Measurements from ENCODE around the gene ACAP3.

The ACAP3 gene

GRCh38 chr1:1303736-1304135, 4.0 kb downstream of the ACAP3 start:
- DNase-seq (ENCODE audit: low read depth in 1 of 2, low spot score in 1 of 2) = no peak

GRCh38 chr1:1302951-1303509, 4.7 kb downstream of the ACAP3 start:
- DNase-seq (ENCODE audit: low read depth in 1 of 2, low spot score in 1 of 2) = no peak
- Histone ChIP-seq H3K27ac (replicated peaks) (no peak overlapping the region), H3K4me3 (replicated peaks; ENCODE audit: insufficient read depth, low read length) (no peak overlapping the region), H3K27me3 (ENCODE audit: insufficient read depth, poor library complexity, severe bottlenecking) (no peaks in the 10 kb centered on the region)
- no peak for TF ChIP-seq SPI1 (IDR thresholded peaks at IDR 0.05; ENCODE audit: borderline replicate concordance, low read depth)
- no peak for TF ChIP-seq CTCF (IDR thresholded peaks at IDR 0.05; ENCODE audit: insufficient read depth, low read length)
- TF ChIP-seq POLR2AphosphoS5 (IDR thresholded peaks at IDR 0.05; ENCODE audit: low read depth) = no peak
- TF ChIP-seq REST (IDR thresholded peaks at IDR 0.05; ENCODE audit: insufficient replicate concordance, low read depth) = no peak
- no peak for TF ChIP-seq GABPA (IDR thresholded peaks at IDR 0.05; ENCODE audit: low read depth)

More at GRCh38 chr1:1303736-1304135, 4.0 kb downstream of the ACAP3 start:
- Histone ChIP-seq H3K27me3 (ENCODE audit: insufficient read depth, poor library complexity, severe bottlenecking) (no peaks in the 10 kb centered on the region), H3K27ac (replicated peaks) (no peak overlapping the region), H3K4me3 (replicated peaks; ENCODE audit: insufficient read depth, low read length) (no peak overlapping the region)
- TF ChIP-seq SPI1 (IDR thresholded peaks at IDR 0.05; ENCODE audit: borderline replicate concordance, low read depth) (no peak), GABPA (IDR thresholded peaks at IDR 0.05; ENCODE audit: low read depth) (no peak), CTCF (IDR thresholded peaks at IDR 0.05; ENCODE audit: insufficient read depth, low read length) (no peak), REST (IDR thresholded peaks at IDR 0.05; ENCODE audit: insufficient replicate concordance, low read depth) (no peak), POLR2AphosphoS5 (IDR thresholded peaks at IDR 0.05; ENCODE audit: low read depth) (no peak)

DNA sequence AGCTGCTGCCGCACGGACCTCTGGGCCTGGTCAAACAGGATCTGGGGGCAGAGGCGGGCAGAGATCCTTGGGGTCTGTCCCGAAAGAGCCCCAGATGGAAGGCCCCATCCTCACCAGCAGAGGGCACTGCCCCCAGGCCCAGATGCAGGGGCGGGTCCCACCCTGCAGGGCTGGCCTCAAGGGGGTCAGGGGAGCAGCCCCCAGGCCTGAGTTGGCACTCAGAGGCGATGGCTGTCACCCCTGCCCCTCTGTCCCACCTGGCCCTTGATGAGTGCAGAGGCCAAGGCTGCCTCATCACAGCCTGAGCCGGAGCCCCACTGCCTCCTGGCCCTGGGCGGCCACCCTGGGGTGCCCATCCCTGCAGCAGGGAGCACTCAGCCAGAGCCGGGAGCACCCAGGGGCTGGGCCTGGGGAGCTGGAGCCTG, 5.7 kb downstream of the ACAP3 start:
- Histone ChIP-seq H3K27ac (replicated peaks) (no peak overlapping the region), H3K4me3 (replicated peaks; ENCODE audit: insufficient read depth, low read length) (no peak overlapping the region), H3K27me3 (ENCODE audit: insufficient read depth, poor library complexity, severe bottlenecking) (no peaks in the 10 kb centered on the region)
- TF ChIP-seq REST (IDR thresholded peaks at IDR 0.05; ENCODE audit: insufficient replicate concordance, low read depth) = no peak
- TF ChIP-seq CTCF (IDR thresholded peaks at IDR 0.05; ENCODE audit: insufficient read depth, low read length) = peak; percentile 7
- DNase-seq (ENCODE audit: low read depth in 1 of 2, low spot score in 1 of 2) = no peak

Measured in HL-60 (cell line).